SH-SY5Y (cell line): ENCODE measurements around the gene TAF10.

Experiments
- GATA2 ChIP-seq: IDR thresholded peaks from 2 replicates; pipeline ENCODE4 v1.6.1; 2011; ENCODE audit warnings: mild to moderate bottlenecking, low read depth, low read length
- GATA3 ChIP-seq: IDR thresholded peaks from 2 replicates; pipeline ENCODE4 v1.6.1; 2011; ENCODE audit warnings: low read depth, mild to moderate bottlenecking, low read length, moderate library complexity

- no peak for TF ChIP-seq GATA2
- no peak for TF ChIP-seq GATA3
Observed at GRCh38 chr11:6630632-6631291, 18.7 kb upstream of the TAF10 start.
